HG03565 (cell line): ENCODE results near the gene FHL2.

Experiments used
- ATAC-seq: cut with Tn5 transposase; IDR thresholded peaks from one replicate; pipeline ENCODE4 v1.9.1; 2021; ENCODE audit warnings: mild to moderate bottlenecking, moderate library complexity; ENCODE audit not compliant: unreplicated experiment

The FHL2 gene

DNA sequence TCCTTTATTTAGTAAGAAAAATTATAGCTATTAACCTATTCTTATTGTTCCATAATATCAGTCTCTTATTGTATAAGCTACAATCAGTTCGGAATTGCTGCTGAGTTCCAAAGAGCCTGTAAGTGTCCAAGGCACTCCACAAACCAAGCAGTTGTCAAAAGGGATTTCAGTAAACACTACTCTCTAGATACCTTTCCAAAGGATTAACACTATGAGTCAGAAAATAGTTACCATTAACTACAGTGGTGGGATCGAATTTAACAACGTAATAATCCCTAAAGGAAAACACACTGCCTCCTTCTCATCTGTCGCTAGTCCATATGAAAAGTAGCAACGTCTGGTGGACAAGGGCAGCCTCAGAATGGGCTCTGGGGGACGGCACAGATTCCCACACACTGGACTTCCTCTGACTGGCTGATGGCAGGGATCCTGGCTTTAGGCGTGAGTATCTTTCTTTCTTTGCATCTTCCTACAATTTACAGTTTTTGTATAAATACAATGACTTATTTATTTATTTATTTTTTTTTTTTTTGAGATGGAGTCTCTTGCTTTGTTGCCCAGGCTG lies 78.1 kb downstream of the FHL2 start:
- ATAC-seq, result no peak

GRCh38 chr2:105317937-105318336 lies 80.9 kb downstream of the FHL2 start:
- no peak for ATAC-seq

GRCh38 chr2:105315314-105315713 lies 83.5 kb downstream of the FHL2 start:
- peak; percentile 58 for ATAC-seq

- no peak for ATAC-seq
Measured at GRCh38 chr2:105313877-105314276, 85.0 kb downstream of the FHL2 start.
